Right renal cortex interstitium (tissue), 3 donors: ENCODE results near the gene TMEM132D. TPM values are rescaled to one million over a fixed set of nuclear protein-coding genes. Genes with fewer than 3 reads are reported as not detected.
A peak's percentile ranks its signal among the peaks of the same experiment; 100 is the strongest.
"Not testable (repeated sequence)": the region's sequence is repeated elsewhere in the genome, so short reads cannot be mapped to it uniquely, and the experiment has no call there.

Experiments
- DNase-seq, 3 donors: peaks; one replicate each; pipeline ENCODE4 v3.0.0-alpha.2; 2013; ENCODE audit warnings: low read depth in 3 of 3, low spot score in 2 of 3
- polyA plus RNA-seq, 3 donors: library from polyadenylated mRNA; unstranded; fragments of 120-200 nt; gene quantifications; one replicate each; pipeline ENCODE4 v1.2.1, GENCODE V29; 2013; ENCODE audit not compliant: insufficient read length in 3 of 3

TMEM132D gene
- polyA plus RNA-seq, 3 donors = 1.1 to 2.6 (median 1.7) TPM

DNA sequence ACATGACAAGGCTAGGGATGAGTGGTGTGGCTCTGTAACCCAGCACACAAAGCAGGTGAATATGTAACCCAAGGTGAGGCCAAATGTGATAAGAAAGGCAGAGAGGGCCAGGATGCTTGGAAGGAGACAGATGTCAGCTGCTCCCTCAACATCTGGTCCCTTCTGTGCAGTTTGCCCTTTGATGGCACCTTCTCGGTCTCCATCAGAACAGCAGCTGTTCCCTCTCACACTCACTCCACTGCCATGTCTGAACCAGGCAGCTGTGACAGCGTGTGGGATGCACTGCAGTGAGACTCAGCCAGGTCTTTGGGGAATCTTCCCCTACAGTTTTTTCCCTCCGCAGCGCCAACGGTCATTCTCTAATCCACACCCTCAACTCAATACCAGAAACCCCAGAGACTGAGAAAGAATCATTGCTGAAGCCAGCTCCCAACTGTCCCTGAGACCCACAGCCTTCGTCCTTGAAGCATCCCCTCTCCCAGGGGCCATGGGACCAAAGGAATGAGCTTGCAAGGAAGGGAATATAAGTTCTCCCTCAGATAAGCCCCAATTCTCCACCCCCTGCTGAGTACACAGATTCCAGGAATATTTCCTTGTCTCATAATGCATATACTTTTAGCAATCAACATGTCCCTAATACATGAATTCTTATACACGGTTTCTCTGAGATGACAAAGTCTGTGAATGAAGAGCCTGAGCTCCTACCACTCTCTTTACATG, 820.5 kb downstream of the TMEM132D start:
- DNase-seq = no peak

DNA sequence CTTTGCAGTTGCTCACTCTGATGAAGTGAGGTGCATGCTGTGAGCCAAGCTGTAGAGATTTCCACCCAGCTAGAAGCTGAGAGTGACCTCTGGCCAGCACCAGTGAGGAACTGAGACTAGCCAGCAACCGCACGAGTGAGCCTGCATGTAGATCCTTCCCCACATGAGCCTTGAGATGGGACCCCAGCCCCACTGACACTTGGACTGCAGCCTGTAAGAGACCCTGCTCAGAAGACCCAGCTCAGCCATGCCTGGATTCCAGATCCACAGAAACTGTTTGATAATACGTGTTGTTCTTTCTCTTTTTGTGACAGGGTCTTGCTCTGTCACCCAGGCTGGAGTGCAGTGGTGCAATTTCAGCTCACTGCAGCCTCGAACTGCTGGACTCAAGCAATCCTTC, 821.4 kb downstream of the TMEM132D start:
- no peak for DNase-seq

DNA sequence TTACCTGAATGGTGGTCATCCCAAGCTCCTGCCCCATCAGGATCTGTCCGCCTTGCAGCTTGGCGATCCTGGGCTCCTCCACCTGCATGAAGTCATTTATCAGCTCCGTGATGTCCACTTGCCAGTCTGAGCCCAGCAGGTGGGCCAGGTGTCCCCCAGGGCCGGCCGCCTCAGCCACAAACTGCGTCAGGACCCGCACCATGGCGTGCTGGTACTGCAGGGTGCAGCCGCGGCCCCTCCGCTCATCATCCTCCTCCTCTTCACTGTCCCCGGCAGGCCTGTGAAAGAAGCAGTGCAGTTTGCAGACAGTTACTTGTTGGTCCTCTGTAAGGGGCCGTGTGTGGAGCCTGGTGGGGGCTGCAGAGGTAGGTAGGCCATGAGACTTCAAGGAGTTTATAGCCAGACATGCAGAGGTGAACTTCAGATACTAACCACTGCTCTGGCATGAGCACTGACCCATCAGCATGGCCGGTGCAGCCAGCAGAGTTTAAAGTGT, 822.0 kb downstream of the TMEM132D start:
- no peak for DNase-seq

DNA sequence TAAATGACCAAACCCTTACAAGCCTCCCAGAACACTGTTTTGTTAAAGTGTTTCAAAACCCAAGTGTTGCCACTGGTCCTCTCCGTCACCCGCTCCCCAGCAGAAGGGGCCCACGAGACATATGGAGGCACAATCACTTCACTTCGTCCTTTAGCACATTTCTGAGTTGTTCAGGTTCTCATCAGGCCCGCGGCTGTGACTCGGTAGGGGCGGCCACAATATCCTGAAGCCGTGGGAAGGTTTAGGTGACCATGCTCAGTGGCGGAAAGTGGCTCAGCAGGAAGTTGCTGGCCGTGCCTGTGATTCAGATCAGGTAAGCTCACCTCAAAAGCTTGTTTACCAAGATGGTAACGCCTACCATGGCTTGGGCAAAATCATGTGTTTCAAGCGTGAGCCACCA, 823.0 kb downstream of the TMEM132D start:
- DNase-seq = no peak

DNA sequence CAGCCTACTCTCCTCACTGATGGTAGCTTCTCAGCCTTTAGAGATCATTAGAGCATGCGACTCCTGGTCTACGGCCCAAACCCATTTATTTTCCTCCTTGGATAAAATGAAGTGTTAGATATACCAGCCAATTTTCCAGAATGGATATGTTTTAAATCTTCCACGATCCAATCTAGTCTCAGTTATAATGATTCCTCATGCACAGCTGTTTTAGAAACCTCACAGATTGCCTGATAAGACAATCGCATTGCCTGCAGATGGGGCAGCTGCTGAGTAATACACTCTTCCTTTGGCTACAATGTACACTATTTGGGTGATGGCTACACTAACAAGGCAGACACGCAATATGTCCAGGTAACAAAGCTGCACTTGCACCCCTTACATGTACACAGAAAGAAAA, 823.4 kb downstream of the TMEM132D start:
- DNase-seq = no peak

DNA sequence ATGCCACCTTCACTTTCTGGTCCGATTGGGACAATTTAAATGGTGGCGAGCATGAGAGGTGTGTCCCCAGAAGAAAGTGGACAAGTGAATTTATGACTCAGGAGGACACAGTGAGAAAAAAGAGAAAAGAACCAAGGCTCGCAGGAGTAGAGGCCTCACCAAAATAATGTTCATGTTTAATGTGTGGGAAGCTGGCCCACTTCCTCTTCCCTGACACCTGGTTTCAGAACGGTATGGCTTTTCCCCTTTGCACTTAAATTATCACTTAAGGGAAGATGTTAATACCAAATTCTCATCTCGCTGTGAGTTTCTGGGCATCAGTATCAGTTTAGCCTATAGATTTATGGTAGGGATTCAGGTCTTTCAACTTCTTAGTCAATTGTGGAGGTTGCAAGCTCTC, 824.1 kb downstream of the TMEM132D start:
- DNase-seq = no peak

DNA sequence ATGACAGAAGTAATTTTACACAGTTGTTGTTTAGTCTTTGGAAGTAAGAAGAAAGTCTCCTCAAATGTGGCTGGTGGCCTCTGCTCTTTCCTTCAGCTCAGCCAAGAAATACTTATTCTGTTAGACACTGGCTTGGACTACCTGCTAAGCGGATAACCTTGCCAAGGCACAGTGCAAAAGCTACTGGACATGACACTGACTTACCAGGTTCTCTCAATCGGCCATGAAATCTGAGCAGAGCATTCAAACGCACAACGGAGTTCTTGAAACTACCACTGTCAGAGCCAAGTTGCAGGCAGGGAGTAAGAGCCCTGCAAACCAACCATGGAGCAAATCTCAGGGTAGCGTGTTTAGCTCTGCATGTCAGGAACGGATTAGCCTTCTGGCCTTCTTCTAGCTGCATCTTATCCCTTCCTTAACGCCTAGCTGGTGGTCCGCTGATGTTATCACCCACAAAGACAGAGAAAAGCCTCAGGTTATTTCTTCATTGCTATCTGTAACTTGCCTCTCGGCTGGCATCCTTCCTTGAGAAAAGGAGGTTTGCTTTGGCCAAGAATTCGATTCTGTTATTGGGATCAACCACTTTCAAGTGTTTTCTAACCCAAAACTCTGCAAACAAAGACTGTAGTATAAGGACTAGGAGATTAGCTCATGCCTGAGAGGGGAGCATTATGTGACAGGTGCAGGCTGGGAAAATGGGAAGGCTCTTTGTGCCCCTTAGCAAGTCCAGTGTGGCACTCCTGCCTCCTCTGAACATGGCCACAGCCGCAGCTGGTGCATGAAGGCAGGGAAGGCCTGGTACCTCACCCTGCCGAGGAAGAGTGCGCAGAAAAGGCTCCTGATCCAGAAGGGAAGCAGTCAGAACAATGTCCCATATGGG, 827.1 kb downstream of the TMEM132D start:
- DNase-seq = no peak

DNA sequence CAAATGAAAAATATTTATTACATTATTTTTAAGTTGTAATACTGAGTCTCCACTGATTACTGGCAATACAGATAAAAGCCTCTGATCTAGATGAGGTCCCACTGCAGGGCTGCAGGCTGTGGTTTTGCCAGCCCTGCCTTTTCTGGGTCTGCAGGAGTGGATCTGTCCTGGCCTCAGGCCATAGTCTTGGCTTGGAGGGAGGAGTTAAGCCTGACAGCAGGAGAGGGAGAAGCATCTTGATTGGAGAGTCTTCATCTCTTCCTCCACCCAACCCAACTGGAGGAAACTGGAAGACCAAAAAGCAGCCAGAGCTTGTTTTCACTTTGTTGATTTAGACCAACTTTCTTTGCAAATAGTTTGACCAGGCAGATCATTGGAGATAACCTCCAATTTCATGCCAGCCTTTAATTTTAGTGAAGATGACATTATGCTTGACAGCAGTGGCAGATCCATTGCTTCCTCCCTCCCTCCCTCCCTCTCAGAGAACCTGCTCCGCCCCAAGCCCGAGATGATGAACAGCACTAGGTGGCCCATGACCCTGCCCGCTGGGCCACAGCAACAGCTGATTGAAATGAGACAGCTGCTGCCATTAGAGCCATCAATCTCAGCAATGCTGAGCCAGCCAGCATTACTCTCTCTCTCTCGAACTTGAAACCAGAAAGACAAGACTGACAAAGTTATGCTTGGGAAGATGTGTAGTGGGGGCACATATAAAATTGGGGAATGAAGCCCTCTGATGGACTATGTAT, 828.2 kb downstream of the TMEM132D start:
- DNase-seq = peak in 1 of 3 donors; percentile 10

DNA sequence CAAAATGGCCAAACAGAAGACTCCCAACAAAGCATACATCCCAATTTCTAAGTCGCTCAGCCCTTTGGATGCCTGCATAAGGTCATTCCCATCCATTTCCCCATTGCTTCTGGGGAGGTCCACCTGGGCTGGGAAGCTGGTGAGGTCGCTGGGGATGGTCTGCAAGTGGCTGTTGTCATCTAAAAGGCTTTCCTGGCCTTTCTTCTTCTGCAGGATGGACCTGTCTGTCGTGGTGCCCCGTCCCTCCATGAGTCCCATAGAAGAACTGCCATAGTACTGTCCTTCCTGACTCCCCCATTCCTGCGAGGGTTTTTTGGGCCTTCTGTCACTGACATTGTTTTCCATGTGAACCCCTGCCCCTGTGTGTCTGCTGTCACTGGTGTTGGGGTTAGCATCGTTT, 829.4 kb downstream of the TMEM132D start:
- DNase-seq = no peak

DNA sequence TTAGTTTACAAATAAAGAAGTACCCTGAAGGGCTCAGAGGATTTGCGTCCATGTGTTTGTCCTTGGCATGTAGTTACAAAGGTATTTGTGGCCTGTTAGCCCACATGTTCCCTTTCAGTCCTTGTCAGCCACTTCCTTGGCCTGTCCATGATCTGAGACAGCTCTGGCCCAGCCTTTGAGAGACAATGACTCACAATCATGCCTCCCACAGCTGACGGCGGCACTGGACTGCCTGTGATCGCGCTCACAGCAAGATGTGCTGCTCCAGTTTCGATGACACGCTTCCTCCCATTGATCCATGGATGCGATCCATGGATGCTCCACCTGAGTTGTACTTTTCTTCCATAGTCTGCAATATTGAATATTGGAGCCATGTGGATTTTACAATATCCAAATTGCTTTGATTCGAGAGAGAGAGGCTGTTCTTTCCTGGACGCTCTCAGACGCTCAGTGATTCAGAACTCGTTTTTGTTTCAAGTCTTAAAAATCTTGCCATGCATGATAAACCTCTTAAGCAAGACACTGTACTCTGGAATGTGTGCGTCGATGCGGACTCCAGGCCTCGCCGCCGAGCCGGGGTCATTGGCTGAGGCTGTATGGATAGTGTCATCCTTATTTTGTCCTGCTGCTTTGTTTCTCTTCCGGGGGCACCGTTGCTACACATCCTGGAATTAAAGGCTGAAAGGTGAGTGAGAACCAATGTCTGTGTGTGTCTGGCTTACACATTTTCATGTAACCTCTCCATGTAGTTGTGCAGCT, 830.5 kb downstream of the TMEM132D start:
- DNase-seq = no peak

DNA sequence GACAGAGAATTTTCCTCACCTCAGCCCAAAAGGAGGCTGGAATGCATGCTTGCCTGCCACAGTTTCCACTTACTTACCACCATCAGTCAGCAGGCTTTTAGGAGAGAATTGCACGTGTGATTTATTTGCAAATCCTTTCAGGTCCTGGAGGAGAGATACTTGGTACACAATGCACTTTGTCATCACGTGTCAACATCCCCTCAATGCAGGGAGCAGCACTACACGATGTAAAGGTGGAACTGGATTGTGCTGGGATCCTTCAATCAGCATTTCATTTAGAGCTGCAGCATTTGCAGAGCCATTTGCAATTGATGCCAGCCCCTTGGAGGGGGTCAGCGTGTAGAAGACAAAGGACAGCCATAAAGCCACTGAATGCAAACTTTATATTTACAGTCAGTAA, 832.5 kb downstream of the TMEM132D start:
- no peak for DNase-seq

DNA sequence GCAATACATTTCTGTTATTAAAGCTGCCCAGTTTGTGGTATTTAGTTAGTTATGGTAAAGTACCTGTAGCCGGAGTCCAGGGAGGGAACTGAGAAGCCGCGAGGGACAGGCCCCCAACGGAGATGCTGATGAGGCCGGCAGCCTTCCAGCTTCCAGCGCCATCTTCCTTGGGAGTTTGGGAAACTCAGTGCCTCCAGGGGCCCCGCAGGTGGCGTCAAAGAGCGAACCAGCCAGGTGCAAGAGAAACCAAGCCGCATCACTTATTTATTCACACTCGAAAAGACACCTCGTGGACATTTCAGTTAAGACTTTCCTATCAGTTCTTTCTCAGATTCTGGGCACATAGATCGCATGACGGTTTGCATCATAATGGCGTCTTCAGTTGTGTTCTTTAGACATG, 833.9 kb downstream of the TMEM132D start:
- DNase-seq = no peak

DNA sequence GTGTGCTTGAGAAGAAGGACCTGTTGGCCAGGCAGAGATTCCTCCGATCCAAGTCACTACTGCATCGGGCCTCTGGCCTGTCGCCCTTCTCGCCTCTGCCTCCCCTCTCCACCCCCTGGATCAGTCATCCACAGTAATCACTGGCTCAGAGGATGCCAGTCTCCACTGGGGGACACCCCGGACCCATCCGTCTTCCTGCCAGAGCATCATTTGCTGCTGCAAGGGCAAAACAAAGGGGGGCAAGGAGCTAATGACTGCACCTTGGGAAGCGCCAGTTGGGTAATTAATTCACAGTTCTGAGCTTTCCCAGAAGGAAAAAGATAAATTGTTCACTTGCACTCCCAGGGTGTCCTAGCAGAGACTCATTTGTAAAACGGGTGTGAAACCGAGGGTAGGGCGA, 835.1 kb downstream of the TMEM132D start:
- no peak for DNase-seq

DNA sequence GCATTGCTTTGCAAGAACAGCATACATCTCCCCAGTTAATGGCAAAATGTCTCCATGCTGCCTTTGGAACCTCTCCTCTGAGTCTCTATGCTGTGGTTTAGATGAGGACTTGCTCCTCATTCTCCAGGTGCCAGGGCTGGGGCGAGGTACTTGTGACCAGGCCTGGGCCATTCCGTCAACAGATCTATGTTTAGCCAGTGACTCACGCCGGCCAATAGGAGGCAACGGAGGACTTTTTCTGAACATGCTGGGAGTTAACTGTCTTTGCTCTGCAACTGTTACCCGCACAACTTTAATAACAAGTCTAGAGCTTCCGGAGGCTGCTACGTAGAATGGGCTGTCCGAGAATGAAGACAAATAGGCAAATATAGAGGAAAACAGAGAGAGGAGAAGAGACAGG, 836.3 kb downstream of the TMEM132D start:
- no peak for DNase-seq

DNA sequence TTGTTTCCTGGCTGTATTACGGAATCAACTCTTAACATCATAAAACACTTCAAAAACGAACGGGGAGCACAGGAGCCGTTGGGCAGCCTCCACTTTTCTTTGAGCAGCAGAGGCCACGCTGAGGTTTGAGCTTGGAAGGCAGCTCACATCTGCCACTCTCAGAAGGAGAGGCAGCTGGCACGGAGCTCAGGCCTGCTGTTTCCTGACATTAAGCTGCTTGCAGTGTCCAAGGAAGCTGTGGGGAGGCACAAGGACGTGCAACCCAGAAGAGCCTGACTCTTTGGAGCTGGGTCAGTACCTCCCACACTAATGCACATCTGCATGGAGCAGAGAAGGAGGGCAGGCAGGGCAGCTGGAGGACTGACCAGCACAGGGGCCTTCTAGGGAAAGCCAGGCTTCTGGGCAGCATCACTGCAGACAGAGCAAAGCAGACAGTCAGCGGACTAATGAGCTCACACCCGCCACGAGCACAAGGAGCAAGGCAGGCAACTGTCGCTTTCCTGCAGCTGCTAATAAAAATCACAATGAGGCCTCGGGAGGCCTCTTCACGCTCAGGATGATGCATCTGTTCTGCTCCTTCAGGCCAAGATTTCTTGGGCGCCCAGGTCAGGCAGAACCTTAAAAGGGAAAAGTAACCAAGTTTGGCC, 839.5 kb downstream of the TMEM132D start:
- no peak for DNase-seq

DNA sequence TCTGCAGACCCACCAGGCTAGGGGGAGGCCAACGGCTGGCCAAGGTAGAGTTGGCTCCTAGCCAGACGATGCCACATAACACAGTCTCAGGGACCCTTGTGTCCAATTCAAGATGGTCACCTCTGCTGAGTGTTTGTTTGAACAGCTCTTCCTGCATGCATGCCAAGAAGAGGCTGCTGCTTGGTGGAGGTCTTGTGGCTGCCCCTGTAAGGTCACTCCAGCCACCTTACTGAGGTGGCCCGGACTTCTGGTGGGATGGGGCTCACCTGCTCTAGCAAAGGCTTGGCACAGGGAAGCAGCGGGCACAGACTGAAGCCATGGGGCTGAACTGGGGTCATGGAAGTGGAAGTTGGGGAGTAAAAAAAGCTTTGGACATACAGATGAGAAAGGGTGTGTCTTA, 840.2 kb downstream of the TMEM132D start:
- DNase-seq = no peak

DNA sequence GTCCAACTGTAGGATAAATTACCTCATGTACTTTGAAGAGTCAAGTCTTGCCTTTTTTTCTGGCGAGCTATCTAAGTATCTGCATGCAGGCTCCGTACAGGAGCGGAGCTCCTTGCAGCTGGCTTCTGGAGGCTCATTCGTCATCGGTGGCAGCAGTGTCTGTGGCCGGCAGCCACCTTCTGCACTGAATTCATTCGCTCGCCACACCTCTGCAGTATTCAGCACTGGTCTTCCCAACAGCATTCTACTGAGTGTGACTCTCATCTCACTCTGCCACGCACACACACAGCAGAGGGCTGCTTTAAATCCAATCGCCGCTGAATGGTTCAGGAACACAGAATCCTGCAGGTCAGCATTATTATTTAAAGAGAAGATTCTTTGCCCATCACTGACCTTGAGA, 850.6 kb downstream of the TMEM132D start:
- DNase-seq = no peak

DNA sequence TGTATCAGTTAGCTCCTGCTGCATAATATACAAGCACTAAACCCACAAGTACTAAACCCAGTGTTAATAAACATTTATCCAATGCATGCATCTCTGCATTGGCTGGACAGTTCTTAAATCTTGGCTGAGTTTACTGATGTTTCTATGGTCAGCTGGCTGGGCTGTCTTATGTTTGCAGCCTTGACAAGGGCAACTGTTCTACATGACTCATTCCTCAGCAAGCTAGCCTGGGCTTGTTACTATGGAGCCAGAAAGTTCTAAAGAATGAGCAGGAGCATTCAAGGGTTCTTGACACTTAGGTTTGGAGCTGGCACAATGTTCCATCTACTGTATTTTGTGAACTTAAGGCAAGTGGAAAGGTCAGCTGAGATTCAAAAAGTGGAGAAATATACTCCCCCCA, 851.5 kb downstream of the TMEM132D start:
- DNase-seq = no peak

DNA sequence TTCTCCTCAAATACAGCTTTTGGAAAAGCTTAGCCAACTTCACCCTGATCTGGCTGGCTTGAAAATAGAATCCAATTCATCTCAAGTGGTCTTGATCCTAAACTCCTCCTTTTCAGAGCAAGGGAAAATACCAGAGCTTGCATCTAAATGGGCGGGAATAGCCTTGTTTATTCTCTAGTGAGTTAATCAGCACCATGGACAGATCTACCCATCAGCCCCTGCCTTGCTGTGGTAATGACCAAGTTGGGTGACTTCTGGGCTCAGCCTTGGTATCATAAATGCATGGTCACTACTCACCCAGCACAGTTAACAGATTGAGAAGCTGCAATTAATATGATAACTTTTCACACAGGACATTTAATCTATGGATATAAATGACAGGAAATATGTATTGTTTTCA, 853.9 kb downstream of the TMEM132D start:
- peak; percentile 52 to 74 (median 65) for DNase-seq

DNA sequence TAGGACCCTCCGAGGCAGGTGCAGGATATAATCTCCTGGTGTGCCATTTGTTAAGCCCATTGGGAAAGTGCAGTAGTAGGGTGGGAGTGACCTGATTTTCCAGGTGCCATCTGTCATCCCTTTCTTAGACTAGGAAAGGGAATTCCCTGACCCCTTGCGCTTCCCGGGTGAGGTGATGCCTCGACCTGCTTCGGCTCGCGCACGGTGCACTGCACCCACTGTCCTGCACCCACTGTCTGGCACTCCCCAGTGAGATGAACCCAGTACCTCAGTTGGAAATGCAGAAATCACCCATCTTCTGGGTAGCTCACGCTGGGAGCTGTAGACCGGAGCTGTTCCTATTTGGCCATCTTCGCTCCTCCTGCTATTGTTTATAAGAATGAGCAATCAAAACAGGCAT, 860.5 kb downstream of the TMEM132D start:
- DNase-seq = not testable (repeated sequence)
